SKM-1 treated with dmso at 0.1 percent for 144 hours (cell line): ENCODE results near the gene SLC38A6.

Source experiments
- DNase-seq: peaks from one replicate; lab custom pipeline; 2025; ENCODE audit not compliant: unreplicated experiment; lab: John Stamatoyannopoulos, UW

SLC38A6 gene

GRCh38 chr14:60975551-60975950, 5.5 kb upstream of the SLC38A6 start:
- DNase-seq, result no peak

GRCh38 chr14:60977847-60978246, 3.2 kb upstream of the SLC38A6 start:
- no peak for DNase-seq

DNA sequence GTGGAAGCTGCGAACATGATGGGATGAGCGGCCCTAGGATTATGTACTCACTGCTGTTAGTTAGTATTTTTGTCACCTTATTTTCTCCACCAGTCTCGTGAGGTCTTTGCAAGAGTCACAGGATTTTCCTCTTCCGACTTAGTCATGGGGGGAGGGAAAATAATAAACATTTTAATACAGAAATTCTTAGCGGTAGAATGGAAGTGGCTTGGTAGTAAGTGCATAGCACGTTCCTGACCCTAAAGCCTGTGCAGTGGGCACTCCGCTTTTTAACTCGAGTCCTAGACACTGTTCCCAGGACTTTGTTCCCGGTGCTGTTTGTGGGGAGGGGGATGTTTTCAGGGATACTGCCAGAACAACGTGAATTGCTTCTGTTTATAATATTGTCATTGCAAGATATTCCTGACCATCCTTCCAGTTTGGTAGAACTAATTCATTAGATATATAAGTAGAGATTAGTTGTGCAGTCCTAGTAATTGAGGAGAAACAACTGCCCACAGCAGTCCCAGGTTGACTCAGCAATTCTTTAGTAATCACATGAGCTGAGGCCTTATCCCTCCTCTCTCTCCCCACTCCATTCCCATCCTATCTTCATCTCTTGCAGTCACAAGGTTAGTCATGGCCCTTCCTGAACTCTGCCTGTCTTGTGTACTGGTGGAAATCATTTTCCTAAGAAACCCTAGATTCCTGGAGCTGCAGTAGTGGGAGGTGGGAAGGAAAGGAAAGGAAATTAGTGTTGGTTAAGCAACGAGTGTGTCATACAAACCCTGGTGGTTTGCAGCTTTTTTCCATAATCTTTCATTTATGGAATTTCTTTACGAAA, 799 bp downstream of the SLC38A6 start:
- no peak for DNase-seq

GRCh38 chr14:60984196-60984595, 3.2 kb downstream of the SLC38A6 start:
- no peak for DNase-seq

- DNase-seq, result no peak
Observed at GRCh38 chr14:60986500-60986899, 5.5 kb downstream of the SLC38A6 start.

- DNase-seq, result no peak
Observed at GRCh38 chr14:60989599-60989998, 8.6 kb downstream of the SLC38A6 start.

DNA sequence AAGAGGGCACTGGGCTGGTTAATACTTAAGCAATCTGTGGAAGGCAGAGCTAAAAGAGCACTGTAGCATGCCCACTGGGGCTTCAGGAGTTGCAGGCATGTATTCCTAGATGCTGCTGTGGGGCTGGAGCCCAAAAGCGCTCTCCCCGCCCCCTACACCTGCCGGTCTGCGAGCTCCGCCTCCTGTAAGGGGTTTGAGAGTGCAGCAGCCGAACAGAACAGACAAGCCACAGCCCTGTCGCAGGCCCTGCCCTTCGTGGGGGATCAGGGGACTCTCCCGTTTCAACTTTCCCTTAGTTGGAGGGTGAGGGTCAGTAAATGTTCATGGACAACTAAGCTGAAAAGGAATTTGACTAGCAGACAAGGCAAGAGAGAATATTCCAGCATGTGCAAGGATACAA, 17.6 kb downstream of the SLC38A6 start:
- no peak for DNase-seq

DNA sequence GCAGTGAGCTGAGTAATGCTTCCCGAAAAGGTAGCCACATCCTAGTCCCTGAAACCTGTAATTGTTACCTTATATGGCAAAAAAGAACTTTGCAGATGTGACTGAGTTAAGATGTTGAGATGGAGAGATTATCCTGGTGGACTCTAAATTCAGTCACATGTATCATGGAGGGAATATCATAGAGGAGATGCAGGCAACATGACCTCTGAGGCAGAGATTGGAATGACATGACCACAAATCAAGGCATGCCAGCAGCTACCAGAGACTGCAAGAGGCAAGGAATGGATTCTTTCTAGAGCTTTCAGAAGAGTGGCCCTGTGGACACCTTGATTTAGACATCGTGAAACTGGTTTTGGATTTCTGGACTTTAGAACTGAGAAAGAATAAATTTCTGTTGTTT, 18.5 kb downstream of the SLC38A6 start:
- DNase-seq, result no peak

DNA sequence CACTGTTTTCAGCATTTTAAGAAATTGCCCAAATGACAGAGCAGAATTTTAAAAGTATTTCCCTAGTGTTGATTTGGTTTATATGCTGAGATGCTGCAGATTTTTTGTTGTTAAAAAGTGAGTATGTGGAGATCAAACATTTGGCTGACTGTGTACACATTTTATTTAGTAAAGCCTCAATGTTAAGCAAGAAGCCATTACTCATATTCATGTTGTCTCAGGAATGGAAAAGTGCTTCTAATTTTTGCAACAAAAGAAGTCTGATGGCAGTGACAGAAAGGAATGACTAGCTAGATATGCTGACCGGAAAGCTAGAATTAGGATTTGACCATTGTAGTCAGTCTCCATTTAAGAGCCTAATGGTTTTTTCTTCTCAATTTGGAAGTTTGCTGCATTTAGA, 22.5 kb downstream of the SLC38A6 start:
- DNase-seq, result no peak

DNA sequence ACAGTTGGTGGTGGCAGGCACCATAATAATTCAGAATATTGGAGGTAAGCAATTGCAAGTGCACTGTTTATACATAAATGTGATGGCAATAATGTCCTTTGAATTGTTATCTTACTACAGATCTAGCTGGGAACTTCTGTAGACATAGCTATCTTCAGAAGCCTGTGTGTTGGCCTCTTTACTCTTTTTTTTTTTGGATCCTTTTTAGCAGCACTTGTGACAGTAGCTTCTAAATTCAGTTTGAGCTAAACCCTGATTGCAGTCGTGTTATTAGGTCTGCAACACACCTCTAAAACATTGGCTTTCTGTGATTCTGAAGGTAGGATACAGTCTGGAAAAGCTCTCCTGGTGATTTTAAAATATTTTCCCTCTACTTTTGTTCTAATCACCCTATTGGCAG, 38.5 kb downstream of the SLC38A6 start:
- DNase-seq, result no peak

GRCh38 chr14:61025251-61026223, 44.5 kb downstream of the SLC38A6 start:
- DNase-seq, result peak; percentile 25

GRCh38 chr14:61026526-61026925, 45.5 kb downstream of the SLC38A6 start:
- no peak for DNase-seq

DNA sequence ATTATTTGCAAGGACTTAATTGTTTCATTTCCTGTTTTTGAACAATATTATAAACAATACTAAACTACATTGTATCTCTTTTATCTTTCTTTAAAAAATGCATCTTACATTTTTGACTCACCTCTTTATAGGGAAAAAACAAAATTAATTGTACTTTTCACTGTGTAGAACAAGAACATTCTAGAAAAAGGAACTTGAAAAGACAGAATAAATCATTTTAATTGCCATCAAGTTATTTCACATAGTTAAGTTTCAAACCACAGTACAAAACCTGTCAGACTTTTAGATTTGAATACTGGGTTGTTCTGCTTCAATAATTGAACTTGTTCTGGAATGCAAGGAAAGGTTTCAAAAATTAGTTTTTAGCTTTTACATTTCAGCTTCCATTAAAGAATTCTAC, 50.0 kb downstream of the SLC38A6 start:
- no peak for DNase-seq

GRCh38 chr14:61033054-61033453, 52.0 kb downstream of the SLC38A6 start:
- no peak for DNase-seq

- DNase-seq, result no peak
Observed at GRCh38 chr14:61033855-61034254, 52.8 kb downstream of the SLC38A6 start.

DNA sequence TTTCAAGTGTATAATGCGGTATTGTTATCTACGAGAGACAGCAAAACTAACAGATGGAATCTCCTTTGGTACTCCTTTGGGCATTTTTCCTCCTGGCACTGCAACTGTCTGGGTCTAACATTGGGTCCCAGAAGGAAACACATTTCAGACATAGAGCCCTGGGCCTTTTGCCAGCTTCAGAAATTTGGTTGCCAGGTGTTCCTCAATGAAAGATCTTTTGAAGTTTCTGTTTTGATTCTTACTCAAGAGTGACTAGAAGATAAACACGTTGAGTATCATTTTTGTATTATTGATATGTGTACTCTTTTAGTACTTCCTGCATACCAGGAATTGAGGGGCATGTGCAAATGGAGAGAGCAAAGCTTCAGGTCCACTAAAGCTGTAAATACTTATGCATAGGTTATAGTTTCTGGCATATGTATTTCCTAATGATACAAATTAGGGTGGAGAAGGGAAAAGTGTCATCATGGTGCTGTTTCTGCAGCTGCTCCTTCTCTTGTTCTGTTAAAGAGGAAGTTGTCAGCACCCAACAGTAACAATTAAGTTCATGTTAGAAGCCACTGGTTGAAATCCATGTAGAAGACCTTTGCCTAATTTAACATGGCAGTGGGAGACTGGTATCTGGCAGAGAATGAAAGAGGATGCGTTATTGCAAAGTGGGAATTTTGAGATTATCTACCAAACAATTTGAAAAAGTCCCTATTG, 53.5 kb downstream of the SLC38A6 start:
- DNase-seq, result peak; percentile 4

DNA sequence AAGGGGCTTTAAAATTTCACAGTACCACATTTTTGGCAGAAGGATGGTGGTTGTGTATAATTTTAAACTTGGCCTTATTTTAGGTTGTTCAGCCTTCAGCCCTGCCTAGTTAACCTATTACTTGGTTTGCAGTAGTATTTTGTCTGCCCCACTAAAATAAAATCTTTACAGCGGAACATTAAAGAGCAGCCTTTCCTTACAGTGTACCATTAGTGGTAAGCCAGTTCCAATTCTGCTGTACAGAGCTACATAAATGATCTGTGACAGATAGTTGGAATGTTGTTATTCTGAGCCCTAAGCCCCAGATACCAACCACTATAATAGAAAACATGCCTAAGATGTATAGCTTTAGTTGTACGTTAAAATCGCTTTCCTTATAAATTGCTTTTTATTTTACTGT, 56.2 kb downstream of the SLC38A6 start:
- DNase-seq, result no peak

DNA sequence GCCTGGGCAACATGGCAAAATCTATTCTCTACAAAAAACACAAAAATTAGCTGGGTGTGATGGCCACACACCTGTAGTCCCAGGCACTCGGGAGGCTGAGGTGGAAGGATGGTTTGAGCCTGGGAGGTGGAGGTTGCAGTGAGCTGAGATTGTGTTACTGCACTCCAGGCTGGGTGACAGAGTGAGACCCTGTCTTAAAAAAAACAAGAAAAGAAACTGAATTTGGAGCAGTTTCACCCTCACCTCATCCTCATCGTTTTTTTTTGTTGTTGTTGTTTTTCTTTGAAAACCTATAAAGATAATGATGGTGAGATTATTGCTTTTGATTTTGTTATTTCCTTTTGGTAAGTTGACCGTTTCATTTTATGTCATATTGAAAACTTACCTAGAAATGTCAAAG, 60.7 kb downstream of the SLC38A6 start:
- no peak for DNase-seq

- no peak for DNase-seq
Observed at GRCh38 chr14:61042220-61042619, 61.2 kb downstream of the SLC38A6 start.

DNA sequence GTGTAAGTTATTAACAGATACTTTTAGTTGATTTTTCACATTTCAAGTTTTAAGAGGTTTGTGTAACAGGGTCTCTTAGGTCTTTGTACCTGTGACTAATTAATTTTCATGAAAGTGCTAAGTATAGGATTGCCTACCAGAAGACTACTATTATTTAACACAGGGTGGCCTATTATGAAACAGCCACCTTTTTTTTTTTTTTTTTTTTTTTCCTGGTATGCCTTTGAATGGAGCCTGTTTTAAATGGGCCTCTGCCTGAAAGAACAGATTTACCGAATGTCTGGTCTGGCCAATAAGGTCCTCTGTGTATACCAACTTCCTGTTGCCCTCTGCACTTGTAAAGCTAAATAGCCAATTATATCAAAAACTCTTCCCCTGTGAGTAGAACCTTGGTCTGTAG, 62.5 kb downstream of the SLC38A6 start:
- DNase-seq, result no peak

DNA sequence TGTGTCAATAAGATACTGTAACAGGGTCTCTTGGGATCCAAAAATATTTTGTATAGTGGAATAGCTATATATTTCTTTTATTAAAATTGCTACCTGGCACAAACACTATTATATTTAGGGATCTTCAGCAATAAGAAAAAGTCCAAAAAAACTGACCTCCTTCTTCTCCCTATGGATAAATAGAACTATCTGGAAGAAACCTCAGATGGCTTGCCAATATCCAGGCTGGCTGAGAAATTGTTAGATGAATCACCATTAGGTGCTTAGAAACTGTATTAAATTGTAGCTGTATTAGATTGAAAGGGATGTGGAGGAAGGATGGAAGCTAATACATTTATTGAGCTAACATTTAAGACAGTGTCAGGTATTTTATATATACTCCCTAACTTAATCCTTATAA, 66.0 kb downstream of the SLC38A6 start:
- DNase-seq, result no peak
